Smooth muscle cell (in vitro differentiated cells): ENCODE measurements around the gene LRP2. TPM values are rescaled to one million over a fixed set of nuclear protein-coding genes. Genes with fewer than 3 reads are reported as not detected.

Experiments used
- DNase-seq: peaks from one replicate; lab custom pipeline; 2025; ENCODE audit not compliant: unreplicated experiment; lab: John Stamatoyannopoulos, UW
- H2AFZ ChIP-seq: fragments of 200-600 bp; sonication (generic); 2 replicates; pipeline ENCODE4 v1.6.0; 2016; ENCODE audit warnings: antibody characterized with exemption, low read depth, mild to moderate bottlenecking
- H3F3A ChIP-seq: fragments of 200-600 bp; sonication (generic); 2 replicates; pipeline ENCODE4 v1.6.0; 2017; ENCODE audit warnings: antibody characterized with exemption, low read depth
- H3K27ac ChIP-seq: fragments of 200-600 bp; sonication (generic); 2 replicates; pipeline ENCODE4 v1.5.1; 2016; ENCODE audit warnings: low read depth, mild to moderate bottlenecking
- H3K27me3 ChIP-seq: fragments of 200-600 bp; sonication (generic); 2 replicates; pipeline ENCODE4 v1.6.1; 2016; ENCODE audit warnings: low read depth, mild to moderate bottlenecking
- H3K36me3 ChIP-seq: fragments of 200-600 bp; sonication (generic); 2 replicates; pipeline ENCODE4 v1.5.1; 2016; ENCODE audit warnings: low read depth
- H3K4me1 ChIP-seq: fragments of 200-600 bp; sonication (generic); 2 replicates; pipeline ENCODE4 v1.5.1; 2016; ENCODE audit warnings: low read depth
- H3K4me2 ChIP-seq: fragments of 200-600 bp; sonication (generic); 2 replicates; pipeline ENCODE4 v1.6.0; 2016; ENCODE audit warnings: mild to moderate bottlenecking
- H3K4me3 ChIP-seq: fragments of 200-600 bp; sonication (generic); 2 replicates; pipeline ENCODE4 v1.5.1; 2016; ENCODE audit warnings: mild to moderate bottlenecking
- H3K79me2 ChIP-seq: fragments of 200-600 bp; sonication (generic); 2 replicates; pipeline ENCODE4 v1.6.0; 2016; ENCODE audit warnings: low read depth, mild to moderate bottlenecking
- H3K9ac ChIP-seq: fragments of 200-600 bp; sonication (generic); 2 replicates; pipeline ENCODE4 v1.6.0; 2016; ENCODE audit warnings: low read depth
- H3K9me3 ChIP-seq: fragments of 200-600 bp; sonication (generic); replicated peaks from 2 replicates; pipeline ENCODE4 v1.5.1; 2016; ENCODE audit warnings: low read depth
- H4K20me1 ChIP-seq: fragments of 200-600 bp; sonication (generic); 2 replicates; pipeline ENCODE4 v1.6.0; 2016; ENCODE audit warnings: low read depth
- CTCF ChIP-seq: fragments of 200-600 bp; sonication (generic); IDR thresholded peaks from 2 replicates; pipeline ENCODE4 v1.5.1; 2017; ENCODE audit warnings: borderline replicate concordance, mild to moderate bottlenecking, antibody characterized with exemption; ENCODE audit not compliant: insufficient read depth, poor library complexity, severe bottlenecking
- WGBS: methylation state at CpG from one replicate; pipeline ENCODE4 v1.1.7; 2016; ENCODE audit warnings: low lambda C conversion rate; 5-methylcytosine and 5-hydroxymethylcytosine counted together
- polyA plus RNA-seq: library from polyadenylated mRNA; unstranded; fragments of >200 nt; fragmentation: Nextera tagmentation; extraction: Ambion mirVana; gene quantifications from 2 replicates; pipeline ENCODE4 v1.2.1, GENCODE V29; 2016
- total RNA-seq: library from RNA; depleted of rRNA; stranded (reverse); fragments of >200 nt; gene quantifications from 2 replicates; pipeline ENCODE4 v1.2.3, GENCODE V29; 2014

LRP2 gene
- total and polyA plus RNA-seq, 2 experiments from 2014 or later = 2.7 TPM; not detected in 1

GRCh38 chr2:169165791-169166190 lies 196.5 kb downstream of the LRP2 start:
- no peak overlapping the region for H3K9ac ChIP-seq
- no peaks in the 10 kb centered on the region for H3K79me2 ChIP-seq
- H3K4me3 ChIP-seq = no peak overlapping the region
- H3K4me2 ChIP-seq = no peak overlapping the region
- H3K9me3 ChIP-seq = no peaks in the 10 kb centered on the region
- no peaks in the 10 kb centered on the region for H4K20me1 ChIP-seq
- no peak overlapping the region for H2AFZ ChIP-seq
- no peaks in the 10 kb centered on the region for H3F3A ChIP-seq
- DNase-seq = no peak
- H3K4me1 ChIP-seq = no peaks in the 10 kb centered on the region
- H3K27ac ChIP-seq = no peak overlapping the region
- WGBS = 96% methylated on average over 3 of the region's 3 CpGs
- H3K36me3 ChIP-seq = no peaks in the 10 kb centered on the region
- peaks cover 11% of the 10 kb centered on the region for H3K27me3 ChIP-seq
- TF ChIP-seq CTCF = no peak

GRCh38 chr2:169164311-169164710 lies 198.0 kb downstream of the LRP2 start:
- Histone ChIP-seq H3K79me2 (no peaks in the 10 kb centered on the region), H3K36me3 (no peaks in the 10 kb centered on the region), H3K9me3 (no peaks in the 10 kb centered on the region), H3K4me1 (no peaks in the 10 kb centered on the region), H3K27ac (no peak overlapping the region), H3K4me2 (no peak overlapping the region), H2AFZ (no peak overlapping the region), H3K9ac (no peak overlapping the region), H4K20me1 (no peaks in the 10 kb centered on the region), H3K27me3 (peaks cover 11% of the 10 kb centered on the region), H3K4me3 (no peak overlapping the region), H3F3A (no peaks in the 10 kb centered on the region)
- 86% methylated on average over 2 of the region's 2 CpGs for WGBS
- no peak for TF ChIP-seq CTCF
- no peak for DNase-seq

- DNase-seq = no peak
- no peak overlapping the region for H2AFZ ChIP-seq
- no peak overlapping the region for H3K27ac ChIP-seq
- no peak overlapping the region for H3K4me3 ChIP-seq
- no peak for TF ChIP-seq CTCF
- H4K20me1 ChIP-seq = no peaks in the 10 kb centered on the region
- peaks cover 11% of the 10 kb centered on the region for H3K27me3 ChIP-seq
- no peak overlapping the region for H3K4me2 ChIP-seq
- no peaks in the 10 kb centered on the region for H3K36me3 ChIP-seq
- no peaks in the 10 kb centered on the region for H3K9me3 ChIP-seq
- H3K79me2 ChIP-seq = no peaks in the 10 kb centered on the region
- no peaks in the 10 kb centered on the region for H3K4me1 ChIP-seq
- no peak overlapping the region for H3K9ac ChIP-seq
- WGBS = 89% methylated on average over 4 of the region's 4 CpGs
- no peaks in the 10 kb centered on the region for H3F3A ChIP-seq
Measured at GRCh38 chr2:169162613-169163012, 199.7 kb downstream of the LRP2 start.

- Histone ChIP-seq H3K9ac (no peak overlapping the region), H3K9me3 (no peaks in the 10 kb centered on the region), H2AFZ (no peak overlapping the region), H3K4me3 (no peak overlapping the region), H3K36me3 (no peaks in the 10 kb centered on the region), H4K20me1 (no peaks in the 10 kb centered on the region), H3K4me2 (no peak overlapping the region), H3K79me2 (no peaks in the 10 kb centered on the region), H3K27ac (no peak overlapping the region), H3K27me3 (no peaks in the 10 kb centered on the region), H3K4me1 (no peaks in the 10 kb centered on the region), H3F3A (no peaks in the 10 kb centered on the region)
- DNase-seq = no peak
- 94% methylated on average over 2 of the region's 2 CpGs for WGBS
- TF ChIP-seq CTCF = no peak
Measured at GRCh38 chr2:169160926-169161481, 201.3 kb downstream of the LRP2 start.
